Measurements from ENCODE around the gene TLR2.

The TLR2 gene

DNA sequence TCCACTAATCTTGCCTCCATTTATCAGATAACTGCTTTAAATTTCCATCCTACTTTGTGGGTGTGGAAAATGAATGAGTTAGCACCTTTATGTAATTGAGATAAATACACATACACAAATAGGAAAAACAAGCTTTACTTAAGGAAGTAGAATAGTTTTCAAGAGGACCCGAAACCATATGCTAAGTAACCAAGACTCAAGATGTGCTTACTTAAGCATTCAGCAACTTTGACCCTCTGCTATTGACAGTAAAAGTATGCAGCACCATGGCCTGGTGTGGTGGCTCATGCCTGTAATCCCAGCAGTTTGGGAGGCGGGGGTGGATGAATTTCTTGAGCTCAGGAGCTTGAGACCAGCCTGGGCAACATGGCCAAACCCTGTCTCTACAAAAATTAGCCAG lies 45.8 kb downstream of the TLR2 start:
- no peak for DNase-seq

DNA sequence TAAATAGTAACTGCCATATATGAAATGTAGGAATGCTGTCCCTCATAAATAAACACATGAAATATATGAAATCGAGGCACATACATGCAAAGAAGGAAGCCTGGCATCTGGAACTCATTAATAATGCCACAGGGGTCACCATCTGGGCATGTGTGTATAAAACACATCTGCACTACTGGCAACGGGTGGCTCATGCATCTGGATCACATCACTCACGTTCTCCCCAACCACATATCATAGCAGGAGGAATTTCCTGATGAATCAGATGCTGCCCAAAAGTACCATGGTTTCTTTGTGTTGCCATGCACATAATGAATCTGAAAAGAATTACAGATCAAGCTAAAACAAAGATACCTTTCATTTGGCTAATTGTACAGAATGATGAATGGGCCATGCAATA lies 47.2 kb downstream of the TLR2 start:
- DNase-seq = peak in 1 of 56 donors; percentile 1

DNA sequence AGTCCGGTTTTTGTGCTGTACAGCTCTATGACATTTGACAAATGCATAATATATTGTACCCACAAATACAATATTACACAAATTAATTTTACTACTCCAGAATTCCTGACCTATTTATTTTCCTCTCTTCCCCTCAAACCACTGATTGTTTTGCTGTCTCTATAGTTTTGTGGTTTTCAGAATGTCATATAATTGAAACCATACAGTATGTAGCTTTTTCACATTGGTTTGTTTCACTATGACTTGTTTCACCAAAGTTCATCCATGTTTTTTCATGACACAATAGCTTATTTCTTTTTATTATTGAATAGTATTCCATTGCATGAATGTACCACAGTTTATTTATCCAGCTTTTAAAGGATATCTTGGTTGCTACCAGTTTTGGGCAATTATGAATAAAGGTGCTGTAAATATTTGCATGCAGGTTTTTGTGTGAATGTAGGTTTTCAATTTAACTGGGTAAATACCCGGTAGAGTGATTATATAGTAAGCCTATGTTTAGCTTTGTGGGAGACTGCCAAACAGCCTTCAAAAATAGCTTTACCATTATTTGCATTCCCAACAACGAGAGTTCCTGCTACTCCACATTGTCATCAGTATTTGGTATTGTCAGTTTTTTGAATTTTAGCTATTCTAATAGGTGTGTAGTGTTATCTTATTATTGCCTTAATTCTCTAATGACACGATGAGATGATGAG lies 49.8 kb downstream of the TLR2 start:
- DNase-seq = no peak

DNA sequence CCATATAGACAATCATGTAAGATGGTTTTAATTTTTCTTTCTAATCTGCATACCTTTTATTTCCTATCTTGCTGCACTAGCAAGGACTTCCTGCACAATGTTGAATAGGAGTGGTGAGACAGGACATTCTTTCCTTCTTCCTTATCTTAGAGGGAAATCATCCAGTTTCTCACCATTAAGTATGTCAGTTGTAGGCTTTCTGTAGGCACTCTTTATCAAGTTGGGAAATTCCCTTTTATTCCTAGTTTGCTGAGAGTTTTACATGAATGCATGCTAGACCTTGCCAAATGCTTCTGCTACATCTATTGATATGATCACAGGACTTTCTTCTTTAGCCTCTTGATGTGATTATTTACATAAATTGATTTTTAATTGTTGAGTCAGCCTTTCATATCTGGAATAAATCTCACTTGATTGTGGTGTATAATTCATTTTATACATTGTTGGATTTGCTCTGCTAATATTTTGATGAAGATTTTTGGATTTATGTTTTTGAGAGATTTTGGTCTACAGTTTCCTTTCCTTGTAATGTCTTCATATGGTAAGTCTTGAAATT lies 51.9 kb downstream of the TLR2 start:
- no peak for DNase-seq

DNA sequence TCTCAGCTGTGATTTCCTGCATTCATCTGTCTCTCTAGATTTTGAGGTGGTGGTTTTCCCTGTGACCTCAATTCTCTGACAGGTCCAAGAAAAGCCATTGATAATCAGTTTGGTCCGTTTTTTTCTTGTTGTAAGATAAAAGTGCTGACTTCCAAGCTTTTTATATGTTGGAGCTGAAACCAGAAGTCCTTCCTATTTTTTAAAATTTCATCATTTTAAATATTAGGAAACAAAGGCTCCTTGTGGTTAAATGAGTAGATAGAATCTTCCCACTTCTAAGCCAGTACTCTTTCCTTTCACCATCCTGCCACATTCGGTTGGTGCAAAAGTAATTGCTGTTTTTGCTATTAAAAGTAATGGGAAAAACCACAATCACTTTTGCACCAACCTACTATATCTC lies 57.5 kb downstream of the TLR2 start:
- DNase-seq = no peak

DNA sequence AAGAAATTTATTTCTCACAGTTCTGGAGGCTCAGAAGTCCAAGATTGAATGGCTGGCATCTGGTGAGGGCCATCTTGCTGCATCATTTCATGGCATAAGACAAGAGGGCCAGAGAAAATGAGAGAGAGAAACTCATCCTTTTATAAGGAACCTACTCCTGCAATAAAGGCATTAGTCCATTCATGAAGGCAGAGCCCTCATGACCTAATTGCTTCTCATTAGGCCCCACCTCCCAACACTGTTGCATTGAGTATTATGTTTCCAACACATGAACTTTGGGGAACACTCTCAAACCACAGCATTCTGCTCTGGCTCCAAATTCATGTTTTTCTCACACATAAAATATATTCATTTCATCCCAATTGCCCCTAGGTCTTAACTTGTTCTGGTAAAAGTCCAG lies 61.6 kb downstream of the TLR2 start:
- no peak for DNase-seq

DNA sequence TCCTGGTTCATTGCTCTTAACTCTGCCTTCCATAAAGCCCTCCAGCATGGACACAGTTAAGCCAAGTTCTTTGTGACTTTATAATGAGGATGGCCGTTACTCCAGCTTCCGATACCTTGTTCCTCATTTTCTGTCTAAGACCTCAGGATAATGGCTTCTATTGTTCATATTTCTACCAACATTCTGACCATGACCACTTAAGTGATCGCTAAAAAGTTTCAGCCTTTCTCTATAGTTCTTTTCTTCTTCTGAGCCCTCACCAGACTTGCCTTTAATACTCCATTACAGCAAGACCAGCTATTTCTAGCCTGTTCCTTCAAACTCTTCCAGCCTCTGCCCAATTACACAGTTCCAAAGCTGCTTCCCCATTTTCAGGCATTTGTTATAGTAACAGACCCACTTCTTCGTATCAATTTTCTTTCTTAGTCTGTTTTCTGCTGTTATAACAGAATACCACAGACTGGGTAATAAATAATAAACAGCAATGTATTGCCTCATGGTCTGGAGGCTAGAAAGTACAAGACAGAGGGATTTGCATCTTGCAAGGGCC lies 63.4 kb downstream of the TLR2 start:
- no peak for DNase-seq

DNA sequence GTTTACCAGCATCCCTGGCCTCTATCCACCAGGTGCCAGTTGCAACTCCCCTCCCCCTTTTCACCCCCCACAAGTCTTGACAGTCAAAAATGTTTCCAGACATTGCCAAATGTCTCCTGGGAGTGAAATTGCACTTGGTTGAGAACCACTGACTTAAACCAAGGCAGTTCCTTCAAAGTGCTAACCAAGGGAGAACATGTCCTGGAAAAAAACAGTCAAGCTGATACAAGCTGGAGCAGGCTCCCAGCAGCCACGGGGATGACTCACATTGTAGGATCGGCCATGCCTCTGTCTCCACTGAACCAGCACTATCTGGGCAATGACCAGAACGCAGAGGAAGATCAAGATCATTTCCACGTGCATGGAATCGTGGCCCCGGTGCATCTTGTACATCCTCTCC lies 64.3 kb downstream of the TLR2 start:
- DNase-seq = no peak

DNA sequence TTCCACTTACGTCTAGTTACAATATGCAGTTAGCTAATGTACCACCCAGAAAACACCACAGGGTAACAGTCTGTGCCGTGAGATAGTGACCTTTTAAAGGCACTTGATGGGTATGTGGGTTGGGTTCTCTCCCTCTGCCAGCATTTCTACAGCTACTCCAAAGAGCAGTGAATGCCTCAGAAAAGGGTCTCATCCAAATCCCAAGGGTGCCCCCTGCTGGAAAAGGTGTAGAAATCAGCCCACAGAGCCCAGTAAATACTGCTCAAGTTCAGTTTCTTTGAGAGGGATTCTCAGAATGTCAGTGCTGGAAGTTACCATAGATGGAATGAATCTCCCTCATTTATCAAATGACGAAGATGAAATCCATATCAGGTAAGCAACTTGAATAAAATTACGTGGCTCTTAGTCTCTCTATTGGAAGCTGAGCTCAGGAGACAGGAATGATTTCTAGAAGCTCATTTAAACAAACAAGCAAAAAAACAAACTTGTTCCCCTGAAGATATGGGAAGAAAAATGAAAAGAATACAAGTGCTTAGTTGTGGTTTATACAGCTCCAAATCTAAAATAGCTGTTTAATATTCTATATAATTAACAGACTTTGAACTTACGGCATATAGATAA lies 66.2 kb downstream of the TLR2 start:
- peak in 47 of 56 donors; percentile 4 to 74 (median 39) for DNase-seq

DNA sequence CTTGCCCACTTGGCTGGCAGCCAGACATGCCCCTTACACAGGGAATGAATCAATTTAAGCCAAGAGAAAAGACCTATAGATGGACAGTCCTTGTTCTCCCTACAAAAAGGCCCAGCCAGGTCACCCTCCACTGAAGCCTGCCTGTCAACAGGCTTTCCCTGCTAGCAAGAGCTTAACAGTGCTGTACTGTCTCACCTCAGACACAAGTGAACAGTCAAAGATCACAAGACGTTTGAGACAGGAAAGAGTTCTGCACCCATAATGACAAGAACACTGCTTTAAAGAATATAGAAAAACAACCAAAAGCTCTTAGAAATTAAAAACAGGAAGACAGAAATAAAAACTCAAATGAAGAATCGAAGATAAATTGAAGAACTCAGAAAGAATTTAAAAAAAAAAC lies 71.1 kb downstream of the TLR2 start:
- no peak for DNase-seq

All from amygdala (tissue), 56 donors.